Spleen (tissue), 7 donors: ENCODE measurements around the gene BRAT1.
A peak's percentile ranks its signal among the peaks of the same experiment; 100 is the strongest.

ENCODE experiments used
- POLR2A ChIP-seq, 3 donors: fragments of 450-650 bp; IDR thresholded peaks; one replicate each; pipeline ENCODE4 v1.5.1; 2017; ENCODE audit warnings: antibody characterized with exemption in 3 of 3, mild to moderate bottlenecking in 1 of 3
- POLR2AphosphoS5 ChIP-seq, 3 donors: sonication (generic); formaldehyde crosslinking; IDR thresholded peaks; one replicate each; pipeline ENCODE4 v1.5.1; 2017; ENCODE audit warnings: antibody characterized with exemption in 3 of 3
- TF ChIP-seq, protein P1 (sequence below), 11 experiments: fragments of 200-600 bp in 7 of 11; fragments of 450-650 bp in 4 of 11; sonication (generic) in 4 of 11; IDR thresholded peaks in 8 of 11; conservative IDR thresholded peaks in 3 of 11; 1 replicate in 7 of 11; 2 replicates in 4 of 11; pipeline versions ENCODE4 v1.4.0 to v1.8.0; 2016 to 2021; ENCODE audit warnings: antibody characterized with exemption in 11 of 11, inconsistent platforms in 4 of 11, mild to moderate bottlenecking in 1 of 11
- donor health status: DM: no; HTN: no; CAD: no; lungs with moderate emphysema.
- donor health status: DM: no; HTN: no; CAD: no.
- donor health status: DM: no; HTN: no; CAD: no.

DNA sequence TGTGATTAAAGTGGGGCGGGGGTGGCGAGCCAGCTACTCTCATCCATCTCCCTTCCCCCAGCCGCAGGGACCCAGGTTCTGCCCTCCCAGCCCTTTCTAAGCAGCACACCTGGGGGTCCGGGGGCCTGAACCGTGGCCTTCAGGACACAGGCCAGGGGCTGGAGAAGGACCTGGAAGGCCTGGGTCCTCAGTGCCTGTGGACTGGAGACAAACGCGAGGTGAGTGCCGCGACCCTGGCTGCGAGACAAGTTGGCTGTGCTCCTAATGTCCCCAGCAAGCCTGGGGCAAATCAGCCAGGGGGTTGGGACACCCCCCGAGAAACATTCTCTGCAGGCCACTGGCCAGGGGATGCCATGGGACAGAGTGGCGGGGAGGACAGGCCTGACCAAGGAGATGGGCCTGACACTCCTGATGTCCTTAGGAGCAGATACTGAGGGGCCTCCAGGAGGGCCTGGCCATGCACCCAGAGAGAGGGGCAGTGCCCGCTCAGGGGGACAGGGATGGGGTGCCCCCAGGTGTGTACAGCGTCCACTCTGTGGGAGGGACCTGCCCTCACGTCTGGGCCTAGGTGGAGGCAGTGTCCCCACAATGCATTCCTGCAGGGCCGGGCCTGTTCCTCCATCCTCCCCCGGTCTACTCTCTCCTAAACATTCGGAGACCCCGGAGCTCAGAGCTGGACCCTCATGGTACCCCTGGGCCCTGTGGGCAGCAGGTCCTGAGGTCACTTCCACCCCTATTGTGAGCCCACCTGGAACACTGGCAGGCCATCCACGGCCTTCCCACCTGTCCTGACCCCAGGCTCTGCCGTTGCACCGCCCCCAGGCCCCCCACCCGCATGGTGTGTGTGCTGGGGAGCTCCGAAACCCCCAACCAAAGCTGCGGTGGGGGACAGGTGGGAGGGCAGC lies 13.1 kb downstream of the BRAT1 start:
- TF ChIP-seq POLR2A (IDR thresholded peaks at IDR 0.05) (no peak), POLR2AphosphoS5 (IDR thresholded peaks at IDR 0.05) (peak in 1 of 3 donors; percentile 15)
- TF ChIP-seq, protein P1, sequence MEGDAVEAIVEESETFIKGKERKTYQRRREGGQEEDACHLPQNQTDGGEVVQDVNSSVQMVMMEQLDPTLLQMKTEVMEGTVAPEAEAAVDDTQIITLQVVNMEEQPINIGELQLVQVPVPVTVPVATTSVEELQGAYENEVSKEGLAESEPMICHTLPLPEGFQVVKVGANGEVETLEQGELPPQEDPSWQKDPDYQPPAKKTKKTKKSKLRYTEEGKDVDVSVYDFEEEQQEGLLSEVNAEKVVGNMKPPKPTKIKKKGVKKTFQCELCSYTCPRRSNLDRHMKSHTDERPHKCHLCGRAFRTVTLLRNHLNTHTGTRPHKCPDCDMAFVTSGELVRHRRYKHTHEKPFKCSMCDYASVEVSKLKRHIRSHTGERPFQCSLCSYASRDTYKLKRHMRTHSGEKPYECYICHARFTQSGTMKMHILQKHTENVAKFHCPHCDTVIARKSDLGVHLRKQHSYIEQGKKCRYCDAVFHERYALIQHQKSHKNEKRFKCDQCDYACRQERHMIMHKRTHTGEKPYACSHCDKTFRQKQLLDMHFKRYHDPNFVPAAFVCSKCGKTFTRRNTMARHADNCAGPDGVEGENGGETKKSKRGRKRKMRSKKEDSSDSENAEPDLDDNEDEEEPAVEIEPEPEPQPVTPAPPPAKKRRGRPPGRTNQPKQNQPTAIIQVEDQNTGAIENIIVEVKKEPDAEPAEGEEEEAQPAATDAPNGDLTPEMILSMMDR (IDR thresholded peaks at IDR 0.05 in 8 of 11, conservative IDR thresholded peaks at IDR 0.05 in 3 of 11) = no peak
